AG09319 (cell line): ENCODE measurements around the gene TAF8.

Experiments
- DNase-seq: peaks from one replicate; pipeline ENCODE4 v3.0.0-alpha.2; 2010; ENCODE audit warnings: low read depth; ENCODE audit errors: extremely low read depth
- TF ChIP-seq, protein P1 (sequence below): IDR thresholded peaks from 2 replicates; pipeline ENCODE4 v1.5.1; 2011; ENCODE audit warnings: low read depth, mild to moderate bottlenecking, inconsistent platforms, low read length, moderate library complexity

Gene TAF8

DNA sequence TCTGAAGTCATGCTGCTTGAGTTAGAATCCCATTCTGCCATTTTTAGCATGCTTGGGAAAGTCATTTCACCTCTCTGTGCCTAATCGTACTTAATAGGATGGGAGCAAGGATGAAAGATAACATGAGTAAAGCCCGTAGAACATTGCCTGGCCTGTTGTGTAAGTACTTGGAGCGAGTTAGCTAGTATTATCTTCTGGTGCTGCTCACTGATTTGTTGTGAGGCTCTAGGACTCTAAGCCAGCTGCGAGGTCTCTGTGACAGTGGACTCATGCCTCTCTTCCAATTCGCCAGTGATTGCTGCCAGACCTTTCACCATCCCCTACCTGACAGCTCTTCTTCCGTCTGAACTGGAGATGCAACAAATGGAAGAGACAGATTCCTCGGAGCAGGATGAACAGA, 17.8 kb downstream of the TAF8 start:
- TF ChIP-seq, protein P1, sequence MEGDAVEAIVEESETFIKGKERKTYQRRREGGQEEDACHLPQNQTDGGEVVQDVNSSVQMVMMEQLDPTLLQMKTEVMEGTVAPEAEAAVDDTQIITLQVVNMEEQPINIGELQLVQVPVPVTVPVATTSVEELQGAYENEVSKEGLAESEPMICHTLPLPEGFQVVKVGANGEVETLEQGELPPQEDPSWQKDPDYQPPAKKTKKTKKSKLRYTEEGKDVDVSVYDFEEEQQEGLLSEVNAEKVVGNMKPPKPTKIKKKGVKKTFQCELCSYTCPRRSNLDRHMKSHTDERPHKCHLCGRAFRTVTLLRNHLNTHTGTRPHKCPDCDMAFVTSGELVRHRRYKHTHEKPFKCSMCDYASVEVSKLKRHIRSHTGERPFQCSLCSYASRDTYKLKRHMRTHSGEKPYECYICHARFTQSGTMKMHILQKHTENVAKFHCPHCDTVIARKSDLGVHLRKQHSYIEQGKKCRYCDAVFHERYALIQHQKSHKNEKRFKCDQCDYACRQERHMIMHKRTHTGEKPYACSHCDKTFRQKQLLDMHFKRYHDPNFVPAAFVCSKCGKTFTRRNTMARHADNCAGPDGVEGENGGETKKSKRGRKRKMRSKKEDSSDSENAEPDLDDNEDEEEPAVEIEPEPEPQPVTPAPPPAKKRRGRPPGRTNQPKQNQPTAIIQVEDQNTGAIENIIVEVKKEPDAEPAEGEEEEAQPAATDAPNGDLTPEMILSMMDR = no peak
- DNase-seq = no peak

GRCh38 chr6:42068872-42069522, 18.7 kb downstream of the TAF8 start:
- TF ChIP-seq, protein P1 = no peak
- no peak for DNase-seq

- no peak for DNase-seq
Measured at GRCh38 chr6:42071881-42072583, 21.7 kb downstream of the TAF8 start.

GRCh38 chr6:42073287-42073686, 23.0 kb downstream of the TAF8 start:
- TF ChIP-seq, protein P1 = no peak
- DNase-seq = no peak

More at GRCh38 chr6:42071881-42072583, 21.7 kb downstream of the TAF8 start:
- TF ChIP-seq, protein P1 = no peak

- peak; percentile 67 for DNase-seq
- TF ChIP-seq, protein P1 = peak; percentile 97
Measured at GRCh38 chr6:42075159-42075838, 25.0 kb downstream of the TAF8 start.

- TF ChIP-seq, protein P1 = no peak
- DNase-seq = no peak
Measured at GRCh38 chr6:42078386-42078785, 28.1 kb downstream of the TAF8 start.

GRCh38 chr6:42079941-42080464, 29.7 kb downstream of the TAF8 start:
- DNase-seq = no peak
- TF ChIP-seq, protein P1 = no peak
